MM.1S (cell line): Measurements from ENCODE around the gene POFUT2.

Experiments used
- DNase-seq: peaks from one replicate; pipeline ENCODE4 v3.0.0-alpha.2; 2015
- H2AFZ ChIP-seq: fragments of 300-600 bp; sonication (generic); 2 replicates; pipeline ENCODE4 v1.6.0; 2016; ENCODE audit warnings: antibody characterized with exemption, low read length
- H3F3A ChIP-seq: fragments of 300-600 bp; sonication (generic); 2 replicates; pipeline ENCODE4 v1.6.1; 2016; ENCODE audit warnings: mild to moderate bottlenecking, antibody characterized with exemption, low read length, moderate library complexity, mixed read lengths; ENCODE audit not compliant: insufficient read depth
- H3K27ac ChIP-seq: fragments of 300-600 bp; sonication (generic); 2 replicates; pipeline ENCODE4 v1.5.1; 2016; ENCODE audit warnings: mild to moderate bottlenecking, low read length
- H3K27me3 ChIP-seq: fragments of 300-600 bp; sonication (generic); replicated peaks from 2 replicates; pipeline ENCODE4 v1.6.0; 2016; ENCODE audit warnings: low read length; ENCODE audit not compliant: insufficient read depth
- H3K36me3 ChIP-seq: fragments of 300-600 bp; sonication (generic); replicated peaks from 2 replicates; pipeline ENCODE4 v1.6.1; 2016; ENCODE audit warnings: mild to moderate bottlenecking, low read length, mixed read lengths; ENCODE audit not compliant: insufficient read depth
- H3K4me1 ChIP-seq: fragments of 300-600 bp; sonication (generic); 2 replicates; pipeline ENCODE4 v1.6.1; 2016; ENCODE audit warnings: low read length, mixed read lengths
- H3K4me2 ChIP-seq: fragments of 300-600 bp; sonication (generic); 2 replicates; pipeline ENCODE4 v1.6.0; 2016; ENCODE audit warnings: low read depth, low read length
- H3K4me3 ChIP-seq: fragments of 300-600 bp; sonication (generic); 2 replicates; pipeline ENCODE4 v1.5.1; 2016; ENCODE audit warnings: low read length, mixed read lengths
- H3K79me2 ChIP-seq: fragments of 300-600 bp; sonication (generic); 2 replicates; pipeline ENCODE4 v1.6.1; 2016; ENCODE audit warnings: mixed run types, low read length, mixed read lengths
- H3K9ac ChIP-seq: fragments of 300-600 bp; sonication (generic); 2 replicates; pipeline ENCODE4 v1.6.1; 2016; ENCODE audit warnings: low read length, mixed read lengths
- H3K9me2 ChIP-seq: fragments of 300-600 bp; sonication (generic); replicated peaks from 2 replicates; pipeline ENCODE4 v1.6.1; 2016; ENCODE audit warnings: mild to moderate bottlenecking, low read length, mixed read lengths; ENCODE audit not compliant: insufficient read depth
- H3K9me3 ChIP-seq: fragments of 300-600 bp; sonication (generic); replicated peaks from 2 replicates; pipeline ENCODE4 v1.6.1; 2016; ENCODE audit warnings: mild to moderate bottlenecking, low read length, mixed read lengths; ENCODE audit not compliant: insufficient read depth
- H4K20me1 ChIP-seq: fragments of 300-600 bp; sonication (generic); 2 replicates; pipeline ENCODE4 v1.6.1; 2016; ENCODE audit warnings: mild to moderate bottlenecking, low read length, moderate library complexity, mixed read lengths; ENCODE audit not compliant: insufficient read depth
- EZH2 ChIP-seq: fragments of 300-600 bp; sonication (generic); optimal IDR thresholded peaks from 2 replicates; pipeline ENCODE3; 2017; ENCODE audit warnings: low read depth, mild to moderate bottlenecking, antibody characterized with exemption, low read length, mixed read lengths
- EZH2phosphoT487 ChIP-seq: fragments of 300-600 bp; sonication (generic); IDR thresholded peaks from 2 replicates; pipeline ENCODE4 v1.6.1; 2018; ENCODE audit warnings: antibody characterized with exemption, low read length
- TF ChIP-seq, protein P1 (sequence below): fragments of 300-600 bp; sonication (generic); IDR thresholded peaks from 2 replicates; pipeline ENCODE4 v1.5.1; 2016; ENCODE audit warnings: antibody characterized with exemption, low read length, mixed read lengths

The POFUT2 gene

DNA sequence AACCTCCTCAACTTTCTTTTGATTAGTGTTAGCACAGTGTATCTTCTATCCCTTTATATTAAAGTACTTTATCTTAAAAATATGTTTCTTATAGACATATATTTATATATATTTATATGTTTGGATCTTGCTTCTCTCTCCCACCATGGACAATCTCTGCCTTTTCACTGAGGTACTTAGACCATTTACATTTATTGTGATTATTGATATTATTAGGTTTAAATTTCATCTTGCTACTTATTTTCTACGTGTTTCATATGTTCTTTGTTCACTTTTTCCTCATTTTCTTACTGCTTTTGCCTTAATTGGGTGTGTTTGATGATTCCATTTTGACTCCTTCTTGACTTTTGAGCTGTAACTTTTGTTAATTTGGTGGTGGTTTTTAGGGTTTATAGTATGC is 70.7 kb downstream of the POFUT2 start:
- Histone ChIP-seq H3F3A (no peaks in the 10 kb centered on the region), H3K27ac (no peak overlapping the region), H3K36me3 (no peaks in the 10 kb centered on the region), H3K79me2 (no peaks in the 10 kb centered on the region), H4K20me1 (no peaks in the 10 kb centered on the region), H3K4me2 (no peak overlapping the region), H3K4me3 (no peak overlapping the region), H3K9ac (no peak overlapping the region), H2AFZ (no peak overlapping the region), H3K27me3 (peaks cover 100% of the 10 kb centered on the region), H3K9me2 (no peaks in the 10 kb centered on the region), H3K9me3 (no peaks in the 10 kb centered on the region), H3K4me1 (no peaks in the 10 kb centered on the region)
- no peak for DNase-seq
- TF ChIP-seq EZH2phosphoT487: no peak
- TF ChIP-seq, protein P1, sequence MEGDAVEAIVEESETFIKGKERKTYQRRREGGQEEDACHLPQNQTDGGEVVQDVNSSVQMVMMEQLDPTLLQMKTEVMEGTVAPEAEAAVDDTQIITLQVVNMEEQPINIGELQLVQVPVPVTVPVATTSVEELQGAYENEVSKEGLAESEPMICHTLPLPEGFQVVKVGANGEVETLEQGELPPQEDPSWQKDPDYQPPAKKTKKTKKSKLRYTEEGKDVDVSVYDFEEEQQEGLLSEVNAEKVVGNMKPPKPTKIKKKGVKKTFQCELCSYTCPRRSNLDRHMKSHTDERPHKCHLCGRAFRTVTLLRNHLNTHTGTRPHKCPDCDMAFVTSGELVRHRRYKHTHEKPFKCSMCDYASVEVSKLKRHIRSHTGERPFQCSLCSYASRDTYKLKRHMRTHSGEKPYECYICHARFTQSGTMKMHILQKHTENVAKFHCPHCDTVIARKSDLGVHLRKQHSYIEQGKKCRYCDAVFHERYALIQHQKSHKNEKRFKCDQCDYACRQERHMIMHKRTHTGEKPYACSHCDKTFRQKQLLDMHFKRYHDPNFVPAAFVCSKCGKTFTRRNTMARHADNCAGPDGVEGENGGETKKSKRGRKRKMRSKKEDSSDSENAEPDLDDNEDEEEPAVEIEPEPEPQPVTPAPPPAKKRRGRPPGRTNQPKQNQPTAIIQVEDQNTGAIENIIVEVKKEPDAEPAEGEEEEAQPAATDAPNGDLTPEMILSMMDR: no peak
- no peak for TF ChIP-seq EZH2

DNA sequence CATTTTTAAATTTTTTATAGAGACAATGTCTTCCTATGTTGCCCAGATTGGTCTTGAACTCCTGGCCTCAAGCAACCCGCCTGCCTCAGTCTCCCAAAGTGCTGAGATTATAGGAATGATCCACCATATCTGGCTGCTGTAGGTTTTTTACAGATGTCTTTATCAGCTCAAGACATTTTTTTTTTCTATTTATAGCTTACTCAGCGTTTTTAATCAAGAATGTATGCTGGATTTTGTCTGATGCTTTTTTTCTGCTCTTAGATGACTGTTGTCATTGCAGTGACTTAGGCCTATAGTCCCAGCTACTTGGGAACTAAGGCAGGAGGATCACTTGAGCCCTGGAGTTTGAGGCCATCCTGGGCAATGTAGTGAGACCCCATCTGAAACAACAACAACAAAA is 72.5 kb downstream of the POFUT2 start:
- H3K9me2 ChIP-seq: no peaks in the 10 kb centered on the region
- H3K4me2 ChIP-seq: no peak overlapping the region
- H3K4me3 ChIP-seq: no peak overlapping the region
- H3K36me3 ChIP-seq: no peaks in the 10 kb centered on the region
- no peaks in the 10 kb centered on the region for H3K9me3 ChIP-seq
- no peaks in the 10 kb centered on the region for H3K79me2 ChIP-seq
- H4K20me1 ChIP-seq: no peaks in the 10 kb centered on the region
- TF ChIP-seq, protein P1: no peak
- TF ChIP-seq EZH2 (no peak), EZH2phosphoT487 (no peak)
- no peak for DNase-seq
- H2AFZ ChIP-seq: no peak overlapping the region
- no peaks in the 10 kb centered on the region for H3K4me1 ChIP-seq
- no peaks in the 10 kb centered on the region for H3F3A ChIP-seq
- H3K9ac ChIP-seq: no peak overlapping the region
- peaks cover 100% of the 10 kb centered on the region for H3K27me3 ChIP-seq
- no peak overlapping the region for H3K27ac ChIP-seq
